Caco-2 (cell line): Measurements from ENCODE around the gene DENND10. TPM values are rescaled to one million over a fixed set of nuclear protein-coding genes. Genes with fewer than 3 reads are reported as not detected.

Experiments used
- BruUV-seq: library from RNA; stranded (reverse); fragments of 400-500 nt; replicated peaks from 2 replicates; lab custom pipeline; 2021; lab: Mats Ljungman, UMichigan
- CTCF ChIA-PET: fragments of 300-600 bp; sonication (Branson Sonifier 250); formaldehyde crosslinking; loops from one replicate; lab custom pipeline; 2022; ENCODE audit warnings: antibody characterized with exemption; lab: Charles Lee
- POLR2A ChIA-PET: fragments of 300-600 bp; sonication (Branson Sonifier 250); formaldehyde crosslinking; loops from one replicate; lab custom pipeline; 2022; ENCODE audit warnings: antibody characterized with exemption; lab: Charles Lee
- DNase-seq, 2 experiments: peaks; one replicate each; pipeline versions ENCODE4 v3.0.0 to v3.0.0-alpha.2; 2020 to 2022
- H3K27me3 ChIP-seq: replicated peaks from 2 replicates; pipeline ENCODE4 v1.6.0; 2011; ENCODE audit warnings: low read length; ENCODE audit not compliant: control insufficient read depth, insufficient read depth
- H3K36me3 ChIP-seq: 2 replicates; pipeline ENCODE4 v1.5.1; 2011; ENCODE audit warnings: low read length; ENCODE audit not compliant: control insufficient read depth, insufficient read depth
- H3K4me1 ChIP-seq: fragments of 250-450 bp; sonication (Bioruptor Pico); 2 replicates; pipeline ENCODE4 v1.5.1; 2020; ENCODE audit warnings: mild to moderate bottlenecking
- H3K4me3 ChIP-seq: 2 replicates; pipeline ENCODE4 v1.5.1; 2011; ENCODE audit warnings: low read depth, mild to moderate bottlenecking, control low read depth, low read length
- H3K9me3 ChIP-seq: fragments of 250-450 bp; sonication (Bioruptor Pico); 2 replicates; pipeline ENCODE4 v1.5.1; 2020; ENCODE audit warnings: mild to moderate bottlenecking, moderate library complexity
- H3K27ac Mint-ChIP-seq: one replicate; pipeline ENCODE4 v1.8.0; 2022; ENCODE audit warnings: mixed read lengths; ENCODE audit not compliant: unreplicated experiment
- H3K27me3 Mint-ChIP-seq: one replicate; pipeline ENCODE4 v1.8.0; 2022; ENCODE audit warnings: mixed read lengths; ENCODE audit not compliant: insufficient read depth, unreplicated experiment
- H3K36me3 Mint-ChIP-seq: one replicate; pipeline ENCODE4 v1.8.0; 2022; ENCODE audit warnings: mild to moderate bottlenecking, mixed read lengths; ENCODE audit not compliant: insufficient read depth, unreplicated experiment
- H3K4me1 Mint-ChIP-seq: one replicate; pipeline ENCODE4 v1.8.0; 2022; ENCODE audit warnings: low read depth, mixed read lengths; ENCODE audit not compliant: unreplicated experiment
- H3K4me3 Mint-ChIP-seq: one replicate; pipeline ENCODE4 v1.8.0; 2022; ENCODE audit warnings: mild to moderate bottlenecking, moderate library complexity, mixed read lengths; ENCODE audit not compliant: unreplicated experiment
- H3K9me3 Mint-ChIP-seq: one replicate; pipeline ENCODE4 v1.8.0; 2022; ENCODE audit warnings: mixed read lengths; ENCODE audit not compliant: unreplicated experiment
- CTCF ChIP-seq, 2 experiments: fragments of 200-600 bp in 1 of 2; IDR thresholded peaks; 1 replicate in 1 of 2; 2 replicates in 1 of 2; pipeline versions ENCODE4 v1.5.1 to v1.8.0; 2011 to 2022; ENCODE audit warnings: antibody characterized with exemption in 1 of 2, control low read depth in 1 of 2, inconsistent platforms in 1 of 2, low read depth in 1 of 2, low read length in 1 of 2, mild to moderate bottlenecking in 1 of 2, moderate library complexity in 1 of 2; ENCODE audit not compliant: insufficient read depth in 1 of 2, severe bottlenecking in 1 of 2, unreplicated experiment in 1 of 2
- intact Hi-C: fragments of 100-400 bp; cut with micrococcal nuclease; formaldehyde crosslinking; loops from one replicate; pipeline ENCODE4 v1.10.0; 2022; ENCODE audit not compliant: unreplicated experiment
- total RNA-seq: library from RNA; stranded (reverse); gene quantifications from 2 replicates; pipeline ENCODE4 v1.2.3, GENCODE V29; 2022

The DENND10 gene
- total RNA-seq, 1 experiment from 2014 or later: 80.8 TPM

- no peaks in the 10 kb centered on the region for H3K36me3 ChIP-seq
- H3K4me3 Mint-ChIP-seq: no peak overlapping the region
- ChIA-PET CTCF (interaction anchor here (0.5 kb wide), 1 partner anchor 25 kb away, joined by 3 read pairs; no protein-coding TSS in a partner anchor), POLR2A (interaction anchor here (0.6 kb wide), 1 partner anchor 43 kb away, joined by 13 read pairs; no protein-coding TSS in a partner anchor)
- no peaks in the 10 kb centered on the region for H3K4me1 ChIP-seq
- H3K9me3 Mint-ChIP-seq: no peaks in the 10 kb centered on the region
- BruUV-seq: no TSS peak
- H3K36me3 Mint-ChIP-seq: no peaks in the 10 kb centered on the region
- no peak for DNase-seq
- no peaks in the 10 kb centered on the region for H3K9me3 ChIP-seq
- no peak overlapping the region for H3K27ac Mint-ChIP-seq
- H3K4me3 ChIP-seq: no peak overlapping the region
- H3K27me3 Mint-ChIP-seq: no peaks in the 10 kb centered on the region
- TF ChIP-seq CTCF (IDR thresholded peaks at IDR 0.05; ENCODE audit: insufficient read depth in 1 of 2, low read depth in 1 of 2, low read length in 1 of 2, severe bottlenecking in 1 of 2, unreplicated experiment in 1 of 2): no peak
- intact Hi-C loops: no loop called here
- H3K27me3 ChIP-seq: no peaks in the 10 kb centered on the region
- H3K4me1 Mint-ChIP-seq: peaks cover 12% of the 10 kb centered on the region
Observed at GRCh38 chr10:119098576-119098975, 5.3 kb upstream of the DENND10 start.

- TF ChIP-seq CTCF (IDR thresholded peaks at IDR 0.05; ENCODE audit: insufficient read depth in 1 of 2, low read depth in 1 of 2, low read length in 1 of 2, severe bottlenecking in 1 of 2, unreplicated experiment in 1 of 2): no peak
- intact Hi-C loops: no loop called here
- peak overlapping the region; percentile 79 for H3K4me3 Mint-ChIP-seq
- no TSS peak for BruUV-seq
- ChIA-PET POLR2A (no interaction called here), CTCF (interaction anchor here (1.0 kb wide), 1 partner anchor 16 kb away, joined by 4 read pairs; no protein-coding TSS in a partner anchor)
- H3K9me3 Mint-ChIP-seq: no peaks in the 10 kb centered on the region
- H3K27ac Mint-ChIP-seq: no peak overlapping the region
- Histone ChIP-seq H3K4me1 (0 out of 2 replicates have a peak, but pooled peaks cover 9% of the 10 kb centered on the region), H3K27me3 (no peaks in the 10 kb centered on the region), H3K36me3 (no peaks in the 10 kb centered on the region), H3K9me3 (no peaks in the 10 kb centered on the region), H3K4me3 (no peak overlapping the region)
- no peak for DNase-seq
- no peaks in the 10 kb centered on the region for H3K27me3 Mint-ChIP-seq
- no peaks in the 10 kb centered on the region for H3K36me3 Mint-ChIP-seq
- H3K4me1 Mint-ChIP-seq: peaks cover 15% of the 10 kb centered on the region
Observed at GRCh38 chr10:119100434-119101238, 3.3 kb upstream of the DENND10 start.

- no peaks in the 10 kb centered on the region for H3K27me3 Mint-ChIP-seq
- peak overlapping the region; percentile 79 for H3K4me3 Mint-ChIP-seq
- Histone ChIP-seq H3K4me1 (0 out of 2 replicates have a peak, but pooled peaks cover 12% of the 10 kb centered on the region), H3K27me3 (no peaks in the 10 kb centered on the region), H3K4me3 (peak overlapping the region; percentile 28), H3K36me3 (no peaks in the 10 kb centered on the region), H3K9me3 (no peaks in the 10 kb centered on the region)
- BruUV-seq: no TSS peak
- H3K9me3 Mint-ChIP-seq: no peaks in the 10 kb centered on the region
- H3K36me3 Mint-ChIP-seq: no peaks in the 10 kb centered on the region
- ChIA-PET POLR2A (interaction anchor here (0.7 kb wide), 2 partner anchors 54 to 78 kb away, joined by 3 to 9 read pairs; no protein-coding TSS in a partner anchor), CTCF (interaction anchor here (0.7 to 1.0 kb wide), 2 partner anchors 16 to 150 kb away, joined by 4 to 8 read pairs; no protein-coding TSS in a partner anchor)
- H3K4me1 Mint-ChIP-seq: peaks cover 15% of the 10 kb centered on the region
- intact Hi-C loops: no loop called here
- peak overlapping the region; percentile 42 for H3K27ac Mint-ChIP-seq
- TF ChIP-seq CTCF (IDR thresholded peaks at IDR 0.05; ENCODE audit: insufficient read depth in 1 of 2, low read depth in 1 of 2, low read length in 1 of 2, severe bottlenecking in 1 of 2, unreplicated experiment in 1 of 2): no peak
- DNase-seq: peak in 1 of 2 experiments; percentile 18
Observed at GRCh38 chr10:119101366-119102098, 2.4 kb upstream of the DENND10 start.
